Stomach smooth muscle (tissue), 2 donors: ENCODE results near the gene TAOK1.

ENCODE experiments used
- H3K27ac ChIP-seq: one replicate; pipeline ENCODE4 v1.7.0; 2013; ENCODE audit warnings: mild to moderate bottlenecking, low read length, inconsistent platforms
- H3K27me3 ChIP-seq, 2 donors: one replicate each; pipeline ENCODE4 v1.7.0; 2013; ENCODE audit warnings: low read length in 2 of 2; ENCODE audit not compliant: insufficient read depth in 2 of 2, control insufficient read depth in 1 of 2
- H3K36me3 ChIP-seq, 2 donors: one replicate each; pipeline ENCODE4 v1.7.0; 2013; ENCODE audit warnings: low read length in 2 of 2; ENCODE audit not compliant: control insufficient read depth in 2 of 2, insufficient read depth in 2 of 2
- H3K4me1 ChIP-seq: one replicate; pipeline ENCODE4 v1.7.0; 2013; ENCODE audit warnings: low read length; ENCODE audit not compliant: control insufficient read depth, insufficient read depth
- H3K4me3 ChIP-seq, 2 donors: one replicate each; pipeline ENCODE4 v1.7.0; 2013; ENCODE audit warnings: low read length in 2 of 2
- H3K9ac ChIP-seq, 2 donors: one replicate each; pipeline ENCODE4 v1.7.0; 2013; ENCODE audit warnings: low read length in 2 of 2, mild to moderate bottlenecking in 1 of 2
- H3K9me3 ChIP-seq, 2 donors: one replicate each; pipeline ENCODE4 v1.7.0; 2013; ENCODE audit warnings: low read length in 2 of 2; ENCODE audit not compliant: control insufficient read depth in 2 of 2
- donor health status: healthy.
- donor health status: Pancreatic carcinoma.

Gene TAOK1

DNA sequence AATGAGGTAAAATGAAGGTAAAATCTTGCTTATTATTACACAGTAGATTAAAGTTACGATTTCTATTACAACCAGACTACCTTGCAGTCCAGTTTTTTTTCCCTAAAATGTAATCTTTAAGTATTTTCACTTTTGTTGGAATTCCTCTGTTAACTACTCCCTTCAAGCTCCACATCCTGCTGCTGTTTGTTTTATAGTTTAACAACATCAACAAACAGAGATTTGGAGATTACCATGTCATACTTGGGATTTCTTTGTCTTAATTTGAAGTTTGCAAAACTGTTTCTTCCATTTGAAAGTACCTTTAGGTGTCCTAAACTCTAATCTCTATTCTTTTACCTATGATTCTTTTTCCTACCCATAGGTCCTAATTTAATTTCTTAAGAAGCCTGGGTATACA is 93.3 kb downstream of the TAOK1 start:
- H3K4me1 ChIP-seq = no peaks in the 10 kb centered on the region
- H3K27ac ChIP-seq = no peak overlapping the region
- H3K4me3 ChIP-seq = no peak overlapping the region
- no peaks in the 10 kb centered on the region for H3K9me3 ChIP-seq
- H3K9ac ChIP-seq = no peak overlapping the region
- H3K36me3 ChIP-seq = peaks cover 4 to 15% of the 10 kb centered on the region in 2 donors
- H3K27me3 ChIP-seq = no peaks in the 10 kb centered on the region

- H3K27ac ChIP-seq = no peak overlapping the region
- H3K9ac ChIP-seq = no peak overlapping the region
- H3K27me3 ChIP-seq = no peaks in the 10 kb centered on the region
- no peaks in the 10 kb centered on the region for H3K9me3 ChIP-seq
- no peak overlapping the region for H3K4me3 ChIP-seq
- peaks cover 9 to 20% of the 10 kb centered on the region in 2 donors for H3K36me3 ChIP-seq
- H3K4me1 ChIP-seq = no peaks in the 10 kb centered on the region
Measured at GRCh38 chr17:29495011-29495410, 104.8 kb downstream of the TAOK1 start.

DNA sequence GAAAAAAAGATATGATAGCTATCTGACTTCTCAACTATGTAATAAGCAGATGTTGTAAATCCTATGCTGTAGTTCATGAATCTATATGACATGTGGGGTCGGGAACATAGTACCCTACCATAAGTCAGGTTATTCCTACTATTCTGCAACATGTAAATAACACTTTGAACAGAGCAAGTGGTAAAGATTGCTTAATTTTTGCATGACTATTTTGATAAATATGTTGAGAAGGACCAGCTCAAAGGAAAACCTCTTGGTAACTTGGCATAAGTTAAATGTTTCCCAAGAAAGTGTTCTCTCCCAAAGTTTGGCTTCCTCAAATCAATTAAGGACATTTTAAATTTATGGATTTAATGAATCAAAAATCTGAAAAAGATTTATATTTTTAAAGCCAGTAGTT is 114.5 kb downstream of the TAOK1 start:
- Histone ChIP-seq H3K36me3 (peaks cover 20 to 27% of the 10 kb centered on the region in 2 donors), H3K4me1 (no peaks in the 10 kb centered on the region), H3K4me3 (no peak overlapping the region), H3K27me3 (no peaks in the 10 kb centered on the region), H3K9ac (no peak overlapping the region), H3K9me3 (no peaks in the 10 kb centered on the region), H3K27ac (no peak overlapping the region)

DNA sequence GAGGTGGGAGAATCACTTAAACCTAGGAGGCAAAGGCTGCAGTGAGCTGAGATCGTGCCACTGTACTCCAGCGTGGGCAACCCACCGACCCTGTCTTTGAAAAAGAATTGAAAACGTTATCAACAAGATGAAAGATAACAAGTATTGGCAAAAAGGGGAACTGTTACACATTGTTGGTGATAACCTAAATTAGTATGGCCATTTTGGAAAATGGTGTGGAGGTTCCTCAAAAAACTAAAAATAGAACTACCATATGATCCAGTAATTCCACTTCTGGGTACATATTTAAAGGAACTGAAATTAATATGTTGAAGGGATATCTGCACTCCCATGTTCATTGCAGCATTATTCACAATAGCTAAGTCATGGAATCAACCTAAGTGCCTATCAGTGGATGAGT is 115.7 kb downstream of the TAOK1 start:
- H3K27ac ChIP-seq = no peak overlapping the region
- H3K36me3 ChIP-seq = peaks cover 17 to 26% of the 10 kb centered on the region in 2 donors
- H3K4me1 ChIP-seq = no peaks in the 10 kb centered on the region
- H3K4me3 ChIP-seq = no peak overlapping the region
- H3K27me3 ChIP-seq = no peaks in the 10 kb centered on the region
- H3K9me3 ChIP-seq = no peaks in the 10 kb centered on the region
- no peak overlapping the region for H3K9ac ChIP-seq

- peaks cover 10 to 15% of the 10 kb centered on the region in 2 donors for H3K36me3 ChIP-seq
- H3K4me1 ChIP-seq = no peaks in the 10 kb centered on the region
- no peaks in the 10 kb centered on the region for H3K27me3 ChIP-seq
- no peak overlapping the region for H3K9ac ChIP-seq
- no peak overlapping the region for H3K27ac ChIP-seq
- no peak overlapping the region for H3K4me3 ChIP-seq
- H3K9me3 ChIP-seq = no peaks in the 10 kb centered on the region
Measured at GRCh38 chr17:29510953-29511352, 120.8 kb downstream of the TAOK1 start.

DNA sequence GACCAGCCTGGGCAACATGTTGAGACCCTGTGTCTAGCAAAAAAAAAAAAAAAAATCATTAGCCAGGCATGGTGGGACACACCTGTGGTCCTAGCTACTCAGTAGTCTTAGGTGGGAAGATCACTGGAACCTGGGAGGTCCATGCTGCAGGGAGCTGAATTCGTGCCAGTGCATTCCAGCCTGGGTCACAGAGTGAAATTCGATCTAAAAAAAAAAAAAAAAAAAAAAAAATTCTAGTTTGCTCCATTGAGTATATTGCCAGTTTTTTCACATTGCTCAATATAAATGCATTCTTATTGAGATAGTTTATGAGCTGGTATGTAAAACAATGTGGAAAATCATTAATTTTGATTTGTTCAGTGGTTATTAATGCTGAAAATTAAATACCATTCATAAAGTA is 124.6 kb downstream of the TAOK1 start:
- Histone ChIP-seq H3K36me3 (peaks cover 14 to 17% of the 10 kb centered on the region in 2 donors), H3K4me1 (no peaks in the 10 kb centered on the region), H3K27ac (no peak overlapping the region), H3K9me3 (no peaks in the 10 kb centered on the region), H3K27me3 (no peaks in the 10 kb centered on the region), H3K9ac (no peak overlapping the region), H3K4me3 (no peak overlapping the region)

GRCh38 chr17:29518359-29518758 is 128.2 kb downstream of the TAOK1 start:
- no peaks in the 10 kb centered on the region for H3K9me3 ChIP-seq
- peaks cover 15 to 20% of the 10 kb centered on the region in 2 donors for H3K36me3 ChIP-seq
- no peaks in the 10 kb centered on the region for H3K4me1 ChIP-seq
- H3K4me3 ChIP-seq = no peak overlapping the region
- H3K27ac ChIP-seq = no peak overlapping the region
- no peak overlapping the region for H3K9ac ChIP-seq
- H3K27me3 ChIP-seq = no peaks in the 10 kb centered on the region

DNA sequence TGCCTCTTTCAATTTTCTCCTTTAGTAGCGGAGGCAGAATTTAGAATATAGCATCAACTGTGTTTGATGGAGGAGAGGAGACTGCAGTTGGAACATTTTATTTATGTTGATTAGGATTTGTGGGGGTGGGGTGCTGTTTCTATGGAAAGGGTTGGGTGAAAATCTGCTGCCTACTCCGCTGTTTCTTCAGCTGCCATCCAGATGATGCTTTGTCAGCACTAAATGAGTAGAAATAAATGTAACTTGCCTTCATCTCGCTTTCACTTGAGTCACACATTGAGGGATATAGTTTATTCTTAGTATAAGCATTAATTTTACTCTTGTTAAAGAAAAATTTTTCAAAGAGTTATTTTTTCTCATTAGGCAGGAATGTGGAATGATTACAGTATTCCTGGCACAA is 134.5 kb downstream of the TAOK1 start:
- no peak overlapping the region for H3K27ac ChIP-seq
- peaks cover 10 to 13% of the 10 kb centered on the region in 2 donors for H3K36me3 ChIP-seq
- no peak overlapping the region for H3K9ac ChIP-seq

GRCh38 chr17:29526322-29526721 is 136.2 kb downstream of the TAOK1 start:
- Histone ChIP-seq H3K4me3 (no peak overlapping the region), H3K9ac (no peak overlapping the region), H3K27me3 (no peaks in the 10 kb centered on the region), H3K4me1 (no peaks in the 10 kb centered on the region), H3K9me3 (no peaks in the 10 kb centered on the region), H3K27ac (no peak overlapping the region), H3K36me3 (peaks cover 8 to 18% of the 10 kb centered on the region in 2 donors)

More for the DNA sequence above, 134.5 kb downstream of the TAOK1 start:
- H3K27me3 ChIP-seq = no peaks in the 10 kb centered on the region
- H3K4me3 ChIP-seq = no peak overlapping the region
- no peaks in the 10 kb centered on the region for H3K9me3 ChIP-seq
- no peaks in the 10 kb centered on the region for H3K4me1 ChIP-seq

DNA sequence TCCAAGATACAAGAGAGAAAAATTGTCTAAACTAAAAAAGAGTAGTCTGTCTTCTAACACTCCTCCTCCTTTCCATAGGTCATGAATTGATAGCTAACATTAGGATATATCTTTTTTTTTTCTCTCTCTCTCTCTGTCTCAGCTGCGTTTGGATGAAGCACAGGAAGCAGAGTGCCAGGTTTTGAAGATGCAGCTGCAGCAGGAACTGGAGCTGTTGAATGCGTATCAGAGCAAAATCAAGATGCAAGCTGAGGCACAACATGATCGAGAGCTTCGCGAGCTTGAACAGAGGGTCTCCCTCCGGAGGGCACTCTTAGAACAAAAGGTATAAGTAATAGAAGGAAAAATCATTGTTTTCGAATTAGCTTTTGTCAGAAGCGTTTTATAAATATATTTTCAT is 143.8 kb downstream of the TAOK1 start:
- Histone ChIP-seq H3K4me3 (no peak overlapping the region), H3K36me3 (peaks cover 10 to 13% of the 10 kb centered on the region in 2 donors), H3K9ac (no peak overlapping the region), H3K4me1 (no peaks in the 10 kb centered on the region), H3K27ac (no peak overlapping the region), H3K9me3 (no peaks in the 10 kb centered on the region), H3K27me3 (no peaks in the 10 kb centered on the region)

DNA sequence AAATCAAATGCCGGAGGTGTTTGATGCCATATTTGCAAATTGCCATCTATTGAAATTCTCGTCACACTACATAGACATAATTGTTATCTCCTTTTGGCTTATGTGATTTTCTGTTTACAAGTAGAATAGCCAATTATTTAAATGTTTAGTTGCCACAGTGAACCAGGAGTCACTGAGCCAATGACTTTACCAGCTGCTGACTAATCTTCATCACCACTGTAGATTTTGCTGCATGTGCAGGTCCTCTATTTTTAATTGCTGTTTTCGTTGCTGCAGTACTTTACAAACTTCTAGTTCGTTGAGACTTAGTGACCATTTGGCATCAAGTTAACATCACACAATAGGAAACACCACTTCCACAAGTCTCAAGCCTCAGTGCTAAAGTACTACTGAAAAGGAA is 153.9 kb downstream of the TAOK1 start:
- Histone ChIP-seq H3K9me3 (no peaks in the 10 kb centered on the region), H3K4me3 (no peak overlapping the region), H3K9ac (no peak overlapping the region), H3K27me3 (no peaks in the 10 kb centered on the region), H3K36me3 (peaks cover 15 to 21% of the 10 kb centered on the region in 2 donors), H3K4me1 (peaks cover 2% of the 10 kb centered on the region), H3K27ac (no peak overlapping the region)
